HG03457 (cell line): Measurements from ENCODE around the gene INPP1.

Experiments
- ATAC-seq: cut with Tn5 transposase; IDR thresholded peaks from one replicate; pipeline ENCODE4 v1.9.1; 2021; ENCODE audit warnings: moderate number of reproducible peaks; ENCODE audit not compliant: unreplicated experiment

Gene INPP1

GRCh38 chr2:190360965-190361364 lies 17.6 kb downstream of the INPP1 start:
- no peak for ATAC-seq

- ATAC-seq = no peak
These were observed 18.2 kb downstream of the INPP1 start for GRCh38 chr2:190361572-190361971.

- no peak for ATAC-seq
These were observed 19.5 kb downstream of the INPP1 start for GRCh38 chr2:190362894-190363293.

- no peak for ATAC-seq
These were observed 22.3 kb downstream of the INPP1 start for GRCh38 chr2:190365499-190366204.

- ATAC-seq = no peak
These were observed 22.9 kb downstream of the INPP1 start for GRCh38 chr2:190366248-190366753.

GRCh38 chr2:190367091-190367490 lies 23.7 kb downstream of the INPP1 start:
- no peak for ATAC-seq

GRCh38 chr2:190369635-190370034 lies 26.2 kb downstream of the INPP1 start:
- ATAC-seq = no peak

- no peak for ATAC-seq
These were observed 32.7 kb downstream of the INPP1 start for GRCh38 chr2:190376083-190376482.

- no peak for ATAC-seq
These were observed 33.3 kb downstream of the INPP1 start for GRCh38 chr2:190376591-190377245.

- no peak for ATAC-seq
These were observed 35.5 kb downstream of the INPP1 start for GRCh38 chr2:190378880-190379237.

- ATAC-seq = no peak
These were observed 36.0 kb downstream of the INPP1 start for GRCh38 chr2:190379249-190379964.

- no peak for ATAC-seq
These were observed 37.6 kb downstream of the INPP1 start for GRCh38 chr2:190380962-190381412.

GRCh38 chr2:190382851-190383250 lies 39.5 kb downstream of the INPP1 start:
- ATAC-seq = no peak

- no peak for ATAC-seq
These were observed 44.0 kb downstream of the INPP1 start for GRCh38 chr2:190387422-190387821.

- ATAC-seq = no peak
These were observed 52.9 kb downstream of the INPP1 start for GRCh38 chr2:190396271-190396670.

- ATAC-seq = no peak
These were observed 59.7 kb downstream of the INPP1 start for GRCh38 chr2:190402986-190403603.

GRCh38 chr2:190404487-190404886 lies 61.1 kb downstream of the INPP1 start:
- no peak for ATAC-seq

- ATAC-seq = no peak
These were observed 61.7 kb downstream of the INPP1 start for GRCh38 chr2:190405070-190405469.

GRCh38 chr2:190405995-190406394 lies 62.6 kb downstream of the INPP1 start:
- no peak for ATAC-seq

- ATAC-seq = no peak
These were observed 63.4 kb downstream of the INPP1 start for GRCh38 chr2:190406805-190407204.

- ATAC-seq = no peak
These were observed 63.9 kb downstream of the INPP1 start for GRCh38 chr2:190407246-190407661.
